ENCODE data around the gene SLC12A4.
"Not testable (repeated sequence)": the region's sequence is repeated elsewhere in the genome, so short reads cannot be mapped to it uniquely, and the experiment has no call there.

SLC12A4 gene

GRCh38 chr16:67988675-67989074 lies 20.2 kb upstream of the SLC12A4 start:
- no peak for DNase-seq (ENCODE audit: low read depth in 2 of 3, low spot score in 1 of 3)

GRCh38 chr16:67987460-67988160 lies 19.2 kb upstream of the SLC12A4 start:
- no peak for DNase-seq (ENCODE audit: low read depth in 2 of 3, low spot score in 1 of 3)

GRCh38 chr16:67986949-67987348 lies 18.5 kb upstream of the SLC12A4 start:
- no peak for DNase-seq (ENCODE audit: low read depth in 2 of 3, low spot score in 1 of 3)

GRCh38 chr16:67982011-67982696 lies 13.7 kb upstream of the SLC12A4 start:
- no peak for DNase-seq (ENCODE audit: low read depth in 2 of 3, low spot score in 1 of 3)

- DNase-seq (ENCODE audit: low read depth in 2 of 3, low spot score in 1 of 3): no peak
Observed at GRCh38 chr16:67979955-67980678, 11.7 kb upstream of the SLC12A4 start, which contains the start of gene DPEP3. Gene DPEP3, minus strand, starts transcription at chr16:67980499. Its CDS starts 119 bp downstream, at chr16:67980380.

GRCh38 chr16:67977469-67978227 lies 9.2 kb upstream of the SLC12A4 start:
- no peak for DNase-seq (ENCODE audit: low read depth in 2 of 3, low spot score in 1 of 3)

- no peak for DNase-seq (ENCODE audit: low read depth in 2 of 3, low spot score in 1 of 3)
Observed at GRCh38 chr16:67977005-67977404, 8.6 kb upstream of the SLC12A4 start.

GRCh38 chr16:67976205-67976604 lies 7.8 kb upstream of the SLC12A4 start:
- DNase-seq (ENCODE audit: low read depth in 2 of 3, low spot score in 1 of 3): no peak

- no peak for DNase-seq (ENCODE audit: low read depth in 2 of 3, low spot score in 1 of 3)
Observed at GRCh38 chr16:67975321-67976105, 7.1 kb upstream of the SLC12A4 start.

- DNase-seq (ENCODE audit: low read depth in 2 of 3, low spot score in 1 of 3): not testable (repeated sequence)
Observed at GRCh38 chr16:67972285-67972684, 3.8 kb upstream of the SLC12A4 start.

GRCh38 chr16:67971111-67971510 lies 2.7 kb upstream of the SLC12A4 start:
- no peak for DNase-seq (ENCODE audit: low read depth in 2 of 3, low spot score in 1 of 3)

GRCh38 chr16:67969254-67970039 lies 1.0 kb upstream of the SLC12A4 start:
- DNase-seq (ENCODE audit: low read depth in 2 of 3, low spot score in 1 of 3): no peak

- DNase-seq (ENCODE audit: low read depth in 2 of 3, low spot score in 1 of 3): no peak
Observed at GRCh38 chr16:67967958-67968399, 458 bp downstream of the SLC12A4 start.

GRCh38 chr16:67967183-67967957 lies 1.1 kb downstream of the SLC12A4 start:
- no peak for DNase-seq (ENCODE audit: low read depth in 2 of 3, low spot score in 1 of 3)

GRCh38 chr16:67966549-67967182 lies 1.8 kb downstream of the SLC12A4 start:
- DNase-seq (ENCODE audit: low read depth in 2 of 3, low spot score in 1 of 3): no peak

- DNase-seq (ENCODE audit: low read depth in 2 of 3, low spot score in 1 of 3): no peak
Observed at GRCh38 chr16:67965668-67966548, 2.5 kb downstream of the SLC12A4 start.

GRCh38 chr16:67964477-67965131 lies 3.8 kb downstream of the SLC12A4 start:
- no peak for DNase-seq (ENCODE audit: low read depth in 2 of 3, low spot score in 1 of 3)
